ENCODE results near the gene PDE4B.

The PDE4B gene

DNA sequence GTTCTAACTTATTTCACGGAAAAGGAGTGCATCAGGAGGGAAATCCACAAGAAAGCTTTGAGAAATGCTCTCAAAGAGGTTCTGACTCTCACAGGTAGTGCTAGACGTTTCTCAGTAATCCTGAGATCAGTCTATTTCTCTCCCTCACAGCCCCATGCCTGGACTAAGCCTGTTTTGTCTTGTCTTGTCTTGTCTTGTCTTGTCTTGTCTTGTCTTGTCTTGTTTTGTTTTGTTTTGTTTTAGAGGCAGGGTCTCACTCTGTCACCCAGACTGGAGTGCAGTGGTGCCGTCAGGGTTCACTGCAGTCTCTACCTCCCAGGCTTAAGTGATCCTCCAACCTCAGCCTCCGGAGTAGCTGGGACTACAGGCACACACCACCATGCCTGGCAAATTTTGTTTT lies 608.0 kb downstream of the PDE4B start:
- Histone ChIP-seq H2AFZ (ENCODE audit: low read length) (peak overlapping the region; percentile 44; the same call in 1 of the 2 replicates), H3K27ac (ENCODE audit: low read depth, low read length, poor library complexity, severe bottlenecking) (peak overlapping the region; percentile 96), H3K9me3 (ENCODE audit: low read length) (no peaks in the 10 kb centered on the region), H3K27me3 (ENCODE audit: insufficient read depth, low read length) (no peaks in the 10 kb centered on the region), H3K4me1 (ENCODE audit: insufficient read depth, low read length, severe bottlenecking) (peaks cover 84% of the 10 kb centered on the region), H3K79me2 (ENCODE audit: insufficient read depth, low read length) (no peaks in the 10 kb centered on the region), H3F3A (ENCODE audit: insufficient read depth, low read length) (no peaks in the 10 kb centered on the region), H4K20me1 (ENCODE audit: insufficient read depth, low read length) (no peaks in the 10 kb centered on the region), H3K9me2 (ENCODE audit: low read depth, low read length) (no peaks in the 10 kb centered on the region), H3K4me2 (ENCODE audit: low read length) (peak overlapping the region; percentile 63; the same call in 1 of the 2 replicates), H3K36me3 (ENCODE audit: insufficient read depth, low read length) (no peaks in the 10 kb centered on the region), H3K4me3 (ENCODE audit: low read depth, low read length, poor library complexity, severe bottlenecking) (no peak overlapping the region), H3K9ac (ENCODE audit: low read length) (peak overlapping the region; percentile 58; the same call in 1 of the 2 replicates)
- no peak for TF ChIP-seq EZH2 (IDR thresholded peaks at IDR 0.05; ENCODE audit: borderline replicate concordance, low read length)

DNA sequence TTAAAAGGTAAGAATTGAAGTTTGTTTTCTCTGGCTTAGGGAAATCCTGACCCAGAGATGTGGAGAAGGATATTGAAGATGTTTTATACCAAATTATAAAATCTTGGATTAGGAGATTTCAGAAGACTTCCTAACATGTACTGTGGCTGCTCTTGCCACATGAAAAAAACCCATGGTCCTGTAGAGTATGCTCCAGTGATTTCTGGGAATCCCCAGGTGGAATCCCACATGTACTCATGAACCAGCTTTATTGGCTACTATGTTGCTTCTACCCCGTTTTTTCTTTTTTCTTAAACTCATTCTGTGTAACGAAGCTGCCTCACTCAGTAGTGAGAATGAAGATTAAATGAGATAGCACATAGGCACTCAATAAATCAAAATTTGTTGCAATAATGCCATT lies 608.5 kb downstream of the PDE4B start:
- Histone ChIP-seq H3K9ac (ENCODE audit: low read length) (peak overlapping the region; percentile 58; the same call in 1 of the 2 replicates), H3K9me2 (ENCODE audit: low read depth, low read length) (no peaks in the 10 kb centered on the region), H3K9me3 (ENCODE audit: low read length) (no peaks in the 10 kb centered on the region), H3K27me3 (ENCODE audit: insufficient read depth, low read length) (no peaks in the 10 kb centered on the region), H4K20me1 (ENCODE audit: insufficient read depth, low read length) (no peaks in the 10 kb centered on the region), H3K4me1 (ENCODE audit: insufficient read depth, low read length, severe bottlenecking) (peaks cover 79% of the 10 kb centered on the region), H3K27ac (ENCODE audit: low read depth, low read length, poor library complexity, severe bottlenecking) (peak overlapping the region; percentile 96), H3K36me3 (ENCODE audit: insufficient read depth, low read length) (no peaks in the 10 kb centered on the region), H3K4me2 (ENCODE audit: low read length) (peak overlapping the region; percentile 63), H3K4me3 (ENCODE audit: low read depth, low read length, poor library complexity, severe bottlenecking) (peak overlapping the region; percentile 43), H3K79me2 (ENCODE audit: insufficient read depth, low read length) (no peaks in the 10 kb centered on the region), H2AFZ (ENCODE audit: low read length) (no peak overlapping the region), H3F3A (ENCODE audit: insufficient read depth, low read length) (no peaks in the 10 kb centered on the region)
- TF ChIP-seq, protein P1, sequence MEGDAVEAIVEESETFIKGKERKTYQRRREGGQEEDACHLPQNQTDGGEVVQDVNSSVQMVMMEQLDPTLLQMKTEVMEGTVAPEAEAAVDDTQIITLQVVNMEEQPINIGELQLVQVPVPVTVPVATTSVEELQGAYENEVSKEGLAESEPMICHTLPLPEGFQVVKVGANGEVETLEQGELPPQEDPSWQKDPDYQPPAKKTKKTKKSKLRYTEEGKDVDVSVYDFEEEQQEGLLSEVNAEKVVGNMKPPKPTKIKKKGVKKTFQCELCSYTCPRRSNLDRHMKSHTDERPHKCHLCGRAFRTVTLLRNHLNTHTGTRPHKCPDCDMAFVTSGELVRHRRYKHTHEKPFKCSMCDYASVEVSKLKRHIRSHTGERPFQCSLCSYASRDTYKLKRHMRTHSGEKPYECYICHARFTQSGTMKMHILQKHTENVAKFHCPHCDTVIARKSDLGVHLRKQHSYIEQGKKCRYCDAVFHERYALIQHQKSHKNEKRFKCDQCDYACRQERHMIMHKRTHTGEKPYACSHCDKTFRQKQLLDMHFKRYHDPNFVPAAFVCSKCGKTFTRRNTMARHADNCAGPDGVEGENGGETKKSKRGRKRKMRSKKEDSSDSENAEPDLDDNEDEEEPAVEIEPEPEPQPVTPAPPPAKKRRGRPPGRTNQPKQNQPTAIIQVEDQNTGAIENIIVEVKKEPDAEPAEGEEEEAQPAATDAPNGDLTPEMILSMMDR (IDR thresholded peaks at IDR 0.05; ENCODE audit: low read length): no peak
- no peak for TF ChIP-seq EZH2 (IDR thresholded peaks at IDR 0.05; ENCODE audit: borderline replicate concordance, low read length)

DNA sequence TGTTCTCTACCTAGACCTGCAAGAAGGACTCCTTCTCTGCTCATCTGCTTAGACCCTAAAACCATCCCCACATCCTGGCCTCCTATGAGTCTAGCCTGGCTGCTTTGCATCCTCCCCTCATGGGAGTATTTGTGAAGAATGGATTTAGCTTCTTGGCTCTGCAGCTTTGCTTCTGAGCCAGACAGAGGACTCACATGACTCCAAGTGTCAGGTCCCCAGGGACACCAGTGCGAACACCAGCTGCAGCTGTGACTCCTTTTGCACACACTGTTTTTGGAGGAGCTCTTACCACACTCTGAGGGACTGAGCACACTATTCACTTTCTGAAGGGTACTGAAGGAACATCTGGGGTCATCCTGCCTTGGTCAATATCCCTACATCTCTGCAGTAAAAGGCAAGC lies 609.5 kb downstream of the PDE4B start:
- H2AFZ ChIP-seq (ENCODE audit: low read length): no peak overlapping the region
- H3K4me3 ChIP-seq (ENCODE audit: low read depth, low read length, poor library complexity, severe bottlenecking): peak overlapping the region; percentile 43
- peak overlapping the region; percentile 63 for H3K4me2 ChIP-seq (ENCODE audit: low read length)
- peaks cover 69% of the 10 kb centered on the region for H3K4me1 ChIP-seq (ENCODE audit: insufficient read depth, low read length, severe bottlenecking)
- no peaks in the 10 kb centered on the region for H4K20me1 ChIP-seq (ENCODE audit: insufficient read depth, low read length)
- peak overlapping the region; percentile 62 for H3K9ac ChIP-seq (ENCODE audit: low read length)
- TF ChIP-seq EZH2 (IDR thresholded peaks at IDR 0.05; ENCODE audit: borderline replicate concordance, low read length): no peak
- TF ChIP-seq, protein P1 (IDR thresholded peaks at IDR 0.05; ENCODE audit: low read length): no peak
- no peaks in the 10 kb centered on the region for H3K36me3 ChIP-seq (ENCODE audit: insufficient read depth, low read length)
- H3K79me2 ChIP-seq (ENCODE audit: insufficient read depth, low read length): no peaks in the 10 kb centered on the region
- no peaks in the 10 kb centered on the region for H3F3A ChIP-seq (ENCODE audit: insufficient read depth, low read length)
- H3K9me2 ChIP-seq (ENCODE audit: low read depth, low read length): no peaks in the 10 kb centered on the region
- peak overlapping the region; percentile 96 for H3K27ac ChIP-seq (ENCODE audit: low read depth, low read length, poor library complexity, severe bottlenecking)
- H3K27me3 ChIP-seq (ENCODE audit: insufficient read depth, low read length): no peaks in the 10 kb centered on the region
- H3K9me3 ChIP-seq (ENCODE audit: low read length): no peaks in the 10 kb centered on the region
